GM21619 (cell line): Measurements from ENCODE around the gene STX19.
"Not testable (repeated sequence)": the region's sequence is repeated elsewhere in the genome, so short reads cannot be mapped to it uniquely, and the experiment has no call there.

ENCODE experiments used
- ATAC-seq: cut with Tn5 transposase; IDR thresholded peaks from one replicate; pipeline ENCODE4 v1.9.1; 2021; ENCODE audit not compliant: unreplicated experiment

Gene STX19, protein sequence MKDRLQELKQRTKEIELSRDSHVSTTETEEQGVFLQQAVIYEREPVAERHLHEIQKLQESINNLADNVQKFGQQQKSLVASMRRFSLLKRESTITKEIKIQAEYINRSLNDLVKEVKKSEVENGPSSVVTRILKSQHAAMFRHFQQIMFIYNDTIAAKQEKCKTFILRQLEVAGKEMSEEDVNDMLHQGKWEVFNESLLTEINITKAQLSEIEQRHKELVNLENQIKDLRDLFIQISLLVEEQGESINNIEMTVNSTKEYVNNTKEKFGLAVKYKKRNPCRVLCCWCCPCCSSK

DNA sequence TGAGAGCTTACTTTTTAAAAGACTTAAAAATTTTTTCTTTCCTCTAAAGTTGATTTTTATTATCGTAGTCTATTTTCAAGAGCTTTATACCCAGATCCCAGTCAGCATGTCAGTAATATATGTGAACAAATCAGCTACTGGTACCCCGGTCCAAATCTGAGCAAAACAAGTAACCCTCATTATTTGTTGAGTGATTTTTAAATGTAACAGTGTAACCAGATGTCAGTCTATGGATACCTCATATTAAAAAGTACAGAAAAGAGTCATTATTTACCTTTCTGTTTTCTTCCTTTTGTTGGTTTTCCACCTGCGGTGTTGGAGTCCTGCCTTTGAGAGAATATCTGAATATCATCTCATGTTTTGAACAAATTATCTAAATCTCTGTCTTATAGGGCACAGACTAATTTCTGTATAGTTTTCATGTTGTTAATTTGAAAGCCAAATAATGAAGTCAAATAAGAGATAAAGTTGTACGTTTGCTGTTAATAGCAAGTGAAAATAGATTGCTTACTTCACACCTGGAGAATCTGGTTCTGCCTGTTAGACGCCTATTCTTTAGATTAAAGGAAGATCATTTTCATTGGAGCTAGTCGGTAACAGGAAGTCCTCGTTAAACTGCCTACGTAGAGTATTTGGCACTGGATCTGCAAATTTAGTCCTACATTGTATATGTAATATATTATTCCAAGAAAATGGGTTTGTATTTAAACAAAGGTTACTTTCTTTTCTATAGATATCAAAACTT lies at the start of gene STX19:
STX19 (minus strand) TSS at position 505 of the 745 bp plus-strand sequence. CDS start 13,328 bp downstream, outside the sequence.
- ATAC-seq, result no peak

GRCh38 chr3:94076055-94076454 lies 47.7 kb upstream of the STX19 start:
- ATAC-seq, result no peak

DNA sequence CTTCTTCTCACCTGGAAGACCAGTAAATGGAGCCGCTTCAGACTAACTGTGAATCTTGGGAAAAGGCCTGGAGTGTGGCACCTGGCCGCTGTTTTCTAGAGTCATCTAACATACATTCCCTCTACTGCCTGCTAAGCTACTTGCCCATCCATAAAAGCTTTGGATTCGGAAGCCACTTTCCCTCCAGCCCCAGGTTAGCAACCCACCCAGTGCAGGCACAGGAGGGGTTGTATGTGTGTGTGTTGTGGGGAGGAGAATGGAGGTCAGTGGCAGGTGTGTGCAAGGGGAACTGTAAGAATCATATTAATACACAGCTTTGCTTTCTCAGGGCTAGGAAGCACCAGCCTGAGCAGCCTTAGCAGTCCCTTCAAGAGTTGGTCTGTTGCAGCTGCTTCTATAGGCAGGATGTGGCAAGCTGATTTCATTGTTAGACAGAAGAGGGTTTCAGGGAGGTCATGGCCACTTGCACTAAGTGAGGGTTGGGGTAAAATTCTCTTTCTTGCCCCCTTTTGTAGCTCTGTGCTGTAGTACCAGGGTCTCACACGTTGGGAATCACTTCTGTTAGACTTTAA lies 43.4 kb upstream of the STX19 start:
- peak; percentile 85 for ATAC-seq

GRCh38 chr3:94070341-94070911 lies 42.0 kb upstream of the STX19 start:
- peak; percentile 58 for ATAC-seq

DNA sequence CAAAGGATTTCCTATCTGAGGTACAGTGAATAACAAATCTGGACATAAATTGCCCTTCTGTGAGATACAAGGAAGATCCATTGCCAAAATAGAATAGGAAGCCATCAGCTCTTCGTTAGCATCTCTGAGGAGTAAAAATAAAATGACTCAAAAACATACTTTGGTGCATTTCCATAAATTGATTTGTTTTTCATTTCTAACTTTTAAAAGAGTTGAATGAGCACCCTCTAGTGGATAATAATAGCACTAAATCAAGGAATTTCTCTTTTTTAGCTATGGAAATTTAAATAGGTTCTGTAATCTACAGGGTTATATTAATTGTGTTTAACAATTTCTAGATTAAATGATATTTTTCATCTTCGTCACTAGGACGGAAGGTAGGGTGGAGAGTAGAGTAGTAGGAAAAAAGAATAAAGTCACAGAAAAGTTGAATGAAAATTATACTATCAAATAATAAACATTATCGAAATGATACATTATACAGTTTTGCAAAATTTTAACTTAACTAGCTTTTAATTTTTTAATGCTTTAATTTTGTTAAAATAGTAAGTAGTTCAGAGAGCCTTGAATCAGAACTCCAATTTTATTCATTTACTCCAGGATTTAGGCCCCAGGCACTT lies 40.9 kb upstream of the STX19 start:
- ATAC-seq, result no peak

GRCh38 chr3:94066506-94067500 lies 38.4 kb upstream of the STX19 start:
- no peak for ATAC-seq

DNA sequence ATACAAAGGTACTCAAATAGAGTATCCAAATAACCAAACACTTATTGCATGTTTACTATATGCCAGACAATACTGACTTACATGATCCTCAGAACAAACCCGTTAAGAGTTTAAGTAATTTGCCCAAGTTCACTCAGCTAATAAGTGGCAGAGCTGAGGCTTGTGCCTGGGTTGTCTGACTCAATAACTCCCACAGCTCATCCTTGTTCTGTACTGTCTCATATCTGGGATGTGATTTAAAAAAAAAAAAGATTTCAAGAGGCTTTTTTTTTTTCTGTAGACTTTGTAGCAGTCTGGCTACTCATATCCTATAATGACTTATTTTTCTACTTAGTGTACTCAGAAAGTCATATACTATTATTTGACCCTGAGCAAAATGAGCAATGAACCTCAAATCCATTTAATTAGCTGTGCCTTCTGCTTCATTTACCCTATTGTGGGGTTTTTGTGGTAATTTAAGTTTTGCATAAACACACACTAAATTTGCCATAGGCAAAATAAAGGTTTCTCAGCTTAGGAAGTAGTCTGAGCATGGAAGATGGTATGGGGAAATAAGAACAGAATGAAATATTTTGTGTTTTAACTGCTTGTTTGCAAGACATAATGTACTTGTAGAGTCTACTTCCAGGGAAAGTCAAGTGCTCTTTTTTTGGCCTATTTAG lies 37.6 kb upstream of the STX19 start:
- no peak for ATAC-seq

DNA sequence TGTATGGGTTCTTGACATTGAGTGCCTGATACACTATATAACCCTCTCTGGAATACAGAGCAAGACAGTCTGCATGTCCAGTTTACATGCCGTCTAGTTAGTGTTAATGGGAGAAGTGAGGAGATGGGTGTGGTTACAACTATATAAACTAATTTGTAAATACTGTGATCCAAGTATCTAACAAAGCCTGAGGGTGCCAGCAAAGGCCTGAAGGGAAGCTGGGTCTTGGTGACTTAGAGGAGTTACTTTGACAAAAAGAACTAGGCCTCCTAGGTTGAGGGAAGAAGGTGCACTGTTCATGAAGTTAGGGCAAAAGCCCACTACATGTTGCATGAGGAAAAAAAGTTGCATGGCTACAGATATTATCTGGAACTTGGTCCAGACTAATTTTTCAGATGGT lies 36.7 kb upstream of the STX19 start:
- no peak for ATAC-seq

GRCh38 chr3:94064243-94064860 lies 36.0 kb upstream of the STX19 start:
- no peak for ATAC-seq

GRCh38 chr3:94063496-94064119 lies 35.2 kb upstream of the STX19 start:
- no peak for ATAC-seq

DNA sequence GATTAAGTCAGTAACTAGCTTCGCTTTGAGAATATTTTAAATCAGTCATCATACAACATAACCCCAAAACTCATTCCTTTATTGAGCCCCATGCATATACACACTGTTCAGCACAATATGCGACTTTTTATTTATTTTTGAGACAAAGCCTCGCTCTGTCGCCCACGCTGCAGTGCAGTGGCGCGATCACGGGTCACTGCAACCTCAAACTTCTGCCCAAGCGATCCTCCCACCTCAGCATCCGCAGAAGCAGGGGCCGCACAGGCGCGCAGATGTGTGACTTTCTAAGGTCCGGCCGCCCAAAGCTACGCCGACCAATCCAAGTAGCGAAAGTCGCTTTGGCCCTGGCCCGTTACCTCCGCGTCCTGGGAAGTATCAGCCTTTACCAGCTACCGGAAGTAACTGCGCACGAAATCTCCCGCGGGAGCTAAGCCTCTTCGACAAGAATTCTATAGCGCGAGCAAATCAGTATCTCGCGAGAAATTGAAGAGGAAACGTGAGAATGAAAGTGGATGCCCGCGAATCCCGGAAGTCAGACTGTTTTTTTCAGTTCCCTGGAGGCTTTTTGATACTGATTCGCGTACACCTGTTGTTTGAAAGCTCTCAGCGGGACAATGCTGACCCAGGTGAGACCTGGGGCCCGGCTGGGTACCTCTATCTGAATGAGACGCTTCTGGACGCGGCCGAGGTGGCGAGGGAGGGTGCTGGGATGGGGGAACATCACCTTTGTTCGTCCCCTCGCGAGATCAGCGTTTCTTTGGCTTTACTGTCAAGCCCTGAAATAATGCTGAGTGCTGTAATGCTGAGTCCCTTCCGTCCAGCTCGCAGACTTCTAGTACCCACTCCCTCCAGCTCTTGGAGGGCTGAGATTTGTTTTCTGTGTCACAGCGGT lies 34.4 kb upstream of the STX19 start, which contains the start of the genes DHFR2 and NSUN3:
DHFR2 (minus strand) TSS at position 404 of the 892 bp plus-strand sequence. CDS start 1,405 bp downstream, outside the sequence.
NSUN3 (plus strand) TSS at position 549 of the 892 bp plus-strand sequence; CDS start at position 615, 66 bp downstream.
- ATAC-seq, result peak; percentile 91

GRCh38 chr3:94061297-94061696 lies 32.9 kb upstream of the STX19 start:
- ATAC-seq, result no peak

- no peak for ATAC-seq
Observed at GRCh38 chr3:94050546-94050945, 22.1 kb upstream of the STX19 start.

DNA sequence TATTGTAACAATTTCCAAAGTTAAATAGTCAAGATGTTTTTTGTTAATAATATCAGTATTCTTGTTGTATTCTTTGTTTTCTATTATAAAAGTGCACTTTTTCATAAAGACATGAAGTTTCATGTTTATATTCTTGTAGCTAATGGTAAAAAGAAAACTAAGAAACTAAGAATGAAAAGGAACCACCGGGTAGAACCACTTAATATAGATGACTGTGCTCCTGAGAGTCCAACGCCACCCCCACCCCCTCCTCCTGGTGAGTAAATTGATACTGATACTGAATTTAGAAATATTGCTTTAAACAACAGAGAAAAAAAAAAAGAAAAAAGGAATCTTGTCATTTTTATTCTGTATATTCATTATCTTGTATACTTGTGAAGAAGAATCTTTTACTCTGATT lies 20.9 kb upstream of the STX19 start:
- ATAC-seq, result no peak

- no peak for ATAC-seq
Observed at GRCh38 chr3:94046533-94046932, 18.1 kb upstream of the STX19 start.

GRCh38 chr3:94044100-94044936 lies 15.9 kb upstream of the STX19 start:
- ATAC-seq, result not testable (repeated sequence)
